A673 (cell line): ENCODE measurements around the gene OR4D2. TPM values are rescaled to one million over a fixed set of nuclear protein-coding genes. Genes with fewer than 3 reads are reported as not detected.

Experiments used
- BruUV-seq: library from RNA; stranded (reverse); fragments of 400-500 nt; replicated peaks from 2 replicates; lab custom pipeline; 2021; lab: Mats Ljungman, UMichigan
- CTCF ChIA-PET: fragments of 300-600 bp; sonication (Branson Sonifier 250); formaldehyde crosslinking; loops from one replicate; lab custom pipeline; 2022; ENCODE audit warnings: antibody characterized with exemption; lab: Charles Lee
- POLR2A ChIA-PET: fragments of 300-600 bp; sonication (Branson Sonifier 250); formaldehyde crosslinking; loops from one replicate; lab custom pipeline; 2022; ENCODE audit warnings: antibody characterized with exemption; ENCODE audit not compliant: low non-redundant PET; lab: Charles Lee
- DNase-seq: peaks from one replicate; pipeline ENCODE4 v3.0.0-alpha.2; 2015; ENCODE audit warnings: low spot score
- H3K27ac ChIP-seq: fragments of 200-600 bp; sonication (generic); 2 replicates; pipeline ENCODE4 v1.5.1; 2016; ENCODE audit warnings: mixed run types, low read depth, mild to moderate bottlenecking, mixed read lengths, antibody characterized with exemption, low read length; ENCODE audit not compliant: poor library complexity, severe bottlenecking
- H3K27me3 ChIP-seq: fragments of 200-600 bp; sonication (generic); replicated peaks from 2 replicates; pipeline ENCODE4 v1.6.1; 2017; ENCODE audit warnings: mixed run types, low read depth, mild to moderate bottlenecking, mixed read lengths, antibody characterized with exemption, low read length; ENCODE audit not compliant: insufficient read depth, poor library complexity
- H3K36me3 ChIP-seq: fragments of 200-600 bp; sonication (generic); 2 replicates; pipeline ENCODE4 v1.6.1; 2016; ENCODE audit warnings: mixed run types, mild to moderate bottlenecking, mixed read lengths, antibody characterized with exemption, low read length; ENCODE audit not compliant: insufficient read depth, poor library complexity, severe bottlenecking
- H3K4me1 ChIP-seq: fragments of 200-600 bp; sonication (generic); 2 replicates; pipeline ENCODE4 v1.6.1; 2017; ENCODE audit warnings: mixed run types, mild to moderate bottlenecking, mixed read lengths, antibody characterized with exemption, low read length; ENCODE audit not compliant: insufficient read depth, poor library complexity, severe bottlenecking
- H3K4me3 ChIP-seq: fragments of 200-600 bp; sonication (generic); 2 replicates; pipeline ENCODE4 v1.5.1; 2016; ENCODE audit warnings: low read depth, mixed run types, mild to moderate bottlenecking, mixed read lengths, low read length; ENCODE audit not compliant: poor library complexity, severe bottlenecking
- H3K9me3 ChIP-seq: fragments of 200-600 bp; sonication (generic); 2 replicates; pipeline ENCODE4 v1.6.1; 2016; ENCODE audit warnings: mixed run types, low read depth, mild to moderate bottlenecking, mixed read lengths, antibody characterized with exemption, low read length; ENCODE audit not compliant: poor library complexity, severe bottlenecking
- CTCF ChIP-seq: fragments of 300-800, 200-600 bp; sonication (generic); conservative IDR thresholded peaks from 2 replicates; pipeline ENCODE4 v1.5.1; 2017; ENCODE audit warnings: low read depth, mild to moderate bottlenecking, antibody characterized with exemption, low read length, moderate library complexity, mixed read lengths
- EZH2 ChIP-seq: fragments of 200-600 bp; sonication (generic); IDR thresholded peaks from 2 replicates; pipeline ENCODE4 v1.6.1; 2017; ENCODE audit warnings: borderline replicate concordance, low read depth, mild to moderate bottlenecking, mixed read lengths, antibody characterized with exemption, low read length; ENCODE audit not compliant: poor library complexity, severe bottlenecking
- intact Hi-C: fragments of 100-400 bp; cut with micrococcal nuclease; formaldehyde crosslinking; loops from one replicate; pipeline ENCODE4 v1.10.0; 2022; ENCODE audit not compliant: unreplicated experiment
- total RNA-seq: library from RNA; stranded (reverse); gene quantifications from 2 replicates; pipeline ENCODE4 v1.2.3, GENCODE V29; 2021

The OR4D2 gene
- total RNA-seq, 1 experiment from 2014 or later, result not detected

- H3K4me3 ChIP-seq, result no peak overlapping the region
- ChIA-PET CTCF (no interaction called here), POLR2A (no interaction called here)
- H3K9me3 ChIP-seq, result no peaks in the 10 kb centered on the region
- peaks cover 4% of the 10 kb centered on the region for H3K27me3 ChIP-seq
- DNase-seq, result no peak
- no peak for TF ChIP-seq CTCF
- TF ChIP-seq EZH2, result no peak
- H3K4me1 ChIP-seq, result no peaks in the 10 kb centered on the region
- BruUV-seq, result no TSS peak
- no peaks in the 10 kb centered on the region for H3K36me3 ChIP-seq
- H3K27ac ChIP-seq, result no peak overlapping the region
- intact Hi-C loops, result no loop called here
Observed at GRCh38 chr17:58202859-58203258, 36.1 kb downstream of the OR4D2 start.

GRCh38 chr17:58204796-58205195 is 38.0 kb downstream of the OR4D2 start:
- BruUV-seq, result no TSS peak

GRCh38 chr17:58205936-58206335 is 39.2 kb downstream of the OR4D2 start:
- intact Hi-C loops, result no loop called here
- CTCF ChIA-PET, result interaction anchor here (0.6 kb wide), 1 partner anchor 256 kb away, joined by 9 read pairs; no protein-coding TSS in a partner anchor
- BruUV-seq, result no TSS peak

More at GRCh38 chr17:58204796-58205195, 38.0 kb downstream of the OR4D2 start:
- intact Hi-C loops, result no loop called here
- H3K9me3 ChIP-seq, result no peaks in the 10 kb centered on the region
- no peak overlapping the region for H3K27ac ChIP-seq
- DNase-seq, result no peak
- POLR2A ChIA-PET, result no interaction called here
- CTCF ChIA-PET, result no interaction called here
- H3K4me1 ChIP-seq, result no peaks in the 10 kb centered on the region
- no peaks in the 10 kb centered on the region for H3K27me3 ChIP-seq
- H3K36me3 ChIP-seq, result no peaks in the 10 kb centered on the region
- TF ChIP-seq CTCF (no peak), EZH2 (no peak)
- H3K4me3 ChIP-seq, result no peak overlapping the region

More at GRCh38 chr17:58205936-58206335, 39.2 kb downstream of the OR4D2 start:
- no peaks in the 10 kb centered on the region for H3K36me3 ChIP-seq
- no peaks in the 10 kb centered on the region for H3K4me1 ChIP-seq
- no peak overlapping the region for H3K27ac ChIP-seq
- TF ChIP-seq EZH2 (no peak), CTCF (no peak)
- H3K4me3 ChIP-seq, result no peak overlapping the region
- no peak for DNase-seq
- no peaks in the 10 kb centered on the region for H3K27me3 ChIP-seq
- H3K9me3 ChIP-seq, result no peaks in the 10 kb centered on the region
- POLR2A ChIA-PET, result no interaction called here
